ENCODE measurements around the gene PPP1R15A. TPM values are rescaled to one million over a fixed set of nuclear protein-coding genes. Genes with fewer than 3 reads are reported as not detected.

PPP1R15A gene
- total and polyA plus RNA-seq, 4 donors: 5.6 to 52.5 (median 11.3) TPM

DNA sequence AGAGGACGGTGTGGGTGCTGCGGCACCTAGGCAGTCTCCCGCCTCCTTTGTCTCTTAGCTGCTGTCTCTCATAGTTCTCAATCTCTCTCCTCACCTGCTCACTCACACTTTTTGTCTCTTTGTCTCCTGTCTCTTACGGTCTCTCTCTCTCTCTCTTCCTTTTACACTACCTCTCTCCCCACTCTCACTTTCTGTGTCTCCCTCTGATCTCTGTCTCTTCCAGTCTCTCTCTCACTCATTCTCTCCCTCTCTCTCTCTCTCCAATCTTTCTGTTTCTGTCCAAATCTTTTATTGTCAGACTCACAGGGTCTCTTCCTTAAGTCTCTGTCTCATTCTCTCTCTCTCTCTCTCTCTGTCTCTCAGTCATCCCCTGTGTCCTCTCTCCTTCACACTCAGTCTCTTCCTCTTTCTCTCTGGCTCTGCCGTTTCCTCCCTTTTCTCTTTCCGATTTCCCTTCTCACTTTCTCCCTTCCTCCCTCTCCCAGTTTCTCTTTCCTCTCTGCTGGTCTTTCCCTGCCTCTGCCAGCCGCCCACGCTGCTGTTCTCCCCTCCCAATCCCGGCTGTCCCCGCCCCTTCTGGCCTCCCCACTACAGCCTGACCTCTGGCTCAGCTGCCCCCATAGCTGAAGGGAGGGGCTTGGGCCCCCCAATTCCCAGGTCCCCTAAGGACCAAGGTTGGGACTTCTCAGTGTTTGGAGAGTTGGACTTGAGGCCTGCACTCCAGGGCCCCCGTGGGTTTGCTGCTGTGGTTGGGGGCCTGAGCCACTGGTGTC lies 3.9 kb upstream of the PPP1R15A start, which contains the start of gene PLEKHA4:
PLEKHA4 (minus strand) TSS at position 504 of the 773 bp plus-strand sequence. CDS start 997 bp downstream, outside the sequence.
- peak within 1 kb of the TSS; percentile 83 to 89 for H3K9ac ChIP-seq (ENCODE audit: low read depth in 1 of 2, low read length in 2 of 2)
- no peaks in the 10 kb centered on the region for H3K27me3 ChIP-seq (ENCODE audit: control insufficient read depth in 4 of 4, insufficient read depth in 4 of 4, low read length in 3 of 4)
- no peaks in the 10 kb centered on the region for H3K9me3 ChIP-seq (ENCODE audit: control insufficient read depth in 4 of 4, low read length in 3 of 4)
- TF ChIP-seq, protein P1, sequence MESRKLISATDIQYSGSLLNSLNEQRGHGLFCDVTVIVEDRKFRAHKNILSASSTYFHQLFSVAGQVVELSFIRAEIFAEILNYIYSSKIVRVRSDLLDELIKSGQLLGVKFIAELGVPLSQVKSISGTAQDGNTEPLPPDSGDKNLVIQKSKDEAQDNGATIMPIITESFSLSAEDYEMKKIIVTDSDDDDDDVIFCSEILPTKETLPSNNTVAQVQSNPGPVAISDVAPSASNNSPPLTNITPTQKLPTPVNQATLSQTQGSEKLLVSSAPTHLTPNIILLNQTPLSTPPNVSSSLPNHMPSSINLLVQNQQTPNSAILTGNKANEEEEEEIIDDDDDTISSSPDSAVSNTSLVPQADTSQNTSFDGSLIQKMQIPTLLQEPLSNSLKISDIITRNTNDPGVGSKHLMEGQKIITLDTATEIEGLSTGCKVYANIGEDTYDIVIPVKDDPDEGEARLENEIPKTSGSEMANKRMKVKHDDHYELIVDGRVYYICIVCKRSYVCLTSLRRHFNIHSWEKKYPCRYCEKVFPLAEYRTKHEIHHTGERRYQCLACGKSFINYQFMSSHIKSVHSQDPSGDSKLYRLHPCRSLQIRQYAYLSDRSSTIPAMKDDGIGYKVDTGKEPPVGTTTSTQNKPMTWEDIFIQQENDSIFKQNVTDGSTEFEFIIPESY (IDR thresholded peaks at IDR 0.05): no peak
- TF ChIP-seq, protein P2, sequence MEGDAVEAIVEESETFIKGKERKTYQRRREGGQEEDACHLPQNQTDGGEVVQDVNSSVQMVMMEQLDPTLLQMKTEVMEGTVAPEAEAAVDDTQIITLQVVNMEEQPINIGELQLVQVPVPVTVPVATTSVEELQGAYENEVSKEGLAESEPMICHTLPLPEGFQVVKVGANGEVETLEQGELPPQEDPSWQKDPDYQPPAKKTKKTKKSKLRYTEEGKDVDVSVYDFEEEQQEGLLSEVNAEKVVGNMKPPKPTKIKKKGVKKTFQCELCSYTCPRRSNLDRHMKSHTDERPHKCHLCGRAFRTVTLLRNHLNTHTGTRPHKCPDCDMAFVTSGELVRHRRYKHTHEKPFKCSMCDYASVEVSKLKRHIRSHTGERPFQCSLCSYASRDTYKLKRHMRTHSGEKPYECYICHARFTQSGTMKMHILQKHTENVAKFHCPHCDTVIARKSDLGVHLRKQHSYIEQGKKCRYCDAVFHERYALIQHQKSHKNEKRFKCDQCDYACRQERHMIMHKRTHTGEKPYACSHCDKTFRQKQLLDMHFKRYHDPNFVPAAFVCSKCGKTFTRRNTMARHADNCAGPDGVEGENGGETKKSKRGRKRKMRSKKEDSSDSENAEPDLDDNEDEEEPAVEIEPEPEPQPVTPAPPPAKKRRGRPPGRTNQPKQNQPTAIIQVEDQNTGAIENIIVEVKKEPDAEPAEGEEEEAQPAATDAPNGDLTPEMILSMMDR (IDR thresholded peaks at IDR 0.05; ENCODE audit: low read depth, low read length, missing input control): no peak
- TF ChIP-seq JUND (IDR thresholded peaks at IDR 0.05) (no peak), GABPA (IDR thresholded peaks at IDR 0.05 in 1 of 2, conservative IDR thresholded peaks at IDR 0.05 in 1 of 2) (no peak), RXRA (IDR thresholded peaks at IDR 0.05) (peak; percentile 34 to 55), FOXA1 (IDR thresholded peaks at IDR 0.05) (no peak), SP1 (IDR thresholded peaks at IDR 0.05) (peak; percentile 67), HNF4A (conservative IDR thresholded peaks at IDR 0.05) (peak in 1 of 2 donors; percentile 21), FOXA2 (IDR thresholded peaks at IDR 0.05) (no peak), RAD21 (IDR thresholded peaks at IDR 0.05) (peak in 1 of 2 donors; percentile 22), NR2F2 (IDR thresholded peaks at IDR 0.05) (peak; percentile 35), TAF1 (conservative IDR thresholded peaks at IDR 0.05) (no peak), EGR1 (IDR thresholded peaks at IDR 0.05; ENCODE audit: low read depth in 2 of 2) (peak; percentile 99 to 100), YY1 (IDR thresholded peaks at IDR 0.05) (peak; percentile 58), HNF4G (IDR thresholded peaks at IDR 0.05) (no peak)
- TF ChIP-seq, protein P3, sequence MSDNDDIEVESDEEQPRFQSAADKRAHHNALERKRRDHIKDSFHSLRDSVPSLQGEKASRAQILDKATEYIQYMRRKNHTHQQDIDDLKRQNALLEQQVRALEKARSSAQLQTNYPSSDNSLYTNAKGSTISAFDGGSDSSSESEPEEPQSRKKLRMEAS (IDR thresholded peaks at IDR 0.05): peak; percentile 62
- TF ChIP-seq, protein P4, sequence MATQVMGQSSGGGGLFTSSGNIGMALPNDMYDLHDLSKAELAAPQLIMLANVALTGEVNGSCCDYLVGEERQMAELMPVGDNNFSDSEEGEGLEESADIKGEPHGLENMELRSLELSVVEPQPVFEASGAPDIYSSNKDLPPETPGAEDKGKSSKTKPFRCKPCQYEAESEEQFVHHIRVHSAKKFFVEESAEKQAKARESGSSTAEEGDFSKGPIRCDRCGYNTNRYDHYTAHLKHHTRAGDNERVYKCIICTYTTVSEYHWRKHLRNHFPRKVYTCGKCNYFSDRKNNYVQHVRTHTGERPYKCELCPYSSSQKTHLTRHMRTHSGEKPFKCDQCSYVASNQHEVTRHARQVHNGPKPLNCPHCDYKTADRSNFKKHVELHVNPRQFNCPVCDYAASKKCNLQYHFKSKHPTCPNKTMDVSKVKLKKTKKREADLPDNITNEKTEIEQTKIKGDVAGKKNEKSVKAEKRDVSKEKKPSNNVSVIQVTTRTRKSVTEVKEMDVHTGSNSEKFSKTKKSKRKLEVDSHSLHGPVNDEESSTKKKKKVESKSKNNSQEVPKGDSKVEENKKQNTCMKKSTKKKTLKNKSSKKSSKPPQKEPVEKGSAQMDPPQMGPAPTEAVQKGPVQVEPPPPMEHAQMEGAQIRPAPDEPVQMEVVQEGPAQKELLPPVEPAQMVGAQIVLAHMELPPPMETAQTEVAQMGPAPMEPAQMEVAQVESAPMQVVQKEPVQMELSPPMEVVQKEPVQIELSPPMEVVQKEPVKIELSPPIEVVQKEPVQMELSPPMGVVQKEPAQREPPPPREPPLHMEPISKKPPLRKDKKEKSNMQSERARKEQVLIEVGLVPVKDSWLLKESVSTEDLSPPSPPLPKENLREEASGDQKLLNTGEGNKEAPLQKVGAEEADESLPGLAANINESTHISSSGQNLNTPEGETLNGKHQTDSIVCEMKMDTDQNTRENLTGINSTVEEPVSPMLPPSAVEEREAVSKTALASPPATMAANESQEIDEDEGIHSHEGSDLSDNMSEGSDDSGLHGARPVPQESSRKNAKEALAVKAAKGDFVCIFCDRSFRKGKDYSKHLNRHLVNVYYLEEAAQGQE (IDR thresholded peaks at IDR 0.05): peak; percentile 58
- TF ChIP-seq, protein P5, sequence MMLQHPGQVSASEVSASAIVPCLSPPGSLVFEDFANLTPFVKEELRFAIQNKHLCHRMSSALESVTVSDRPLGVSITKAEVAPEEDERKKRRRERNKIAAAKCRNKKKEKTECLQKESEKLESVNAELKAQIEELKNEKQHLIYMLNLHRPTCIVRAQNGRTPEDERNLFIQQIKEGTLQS (IDR thresholded peaks at IDR 0.05): no peak
- H3K4me1 ChIP-seq (ENCODE audit: control insufficient read depth in 4 of 4, insufficient read depth in 4 of 4, low read length in 3 of 4): peaks cover 5 to 9% (median 9%) of the 10 kb centered on the region in 4 donors
- peaks cover 0 to 6% (median 0%) of the 10 kb centered on the region in 4 donors for H3K36me3 ChIP-seq (ENCODE audit: control insufficient read depth in 4 of 4, insufficient read depth in 3 of 4, low read depth in 1 of 4, low read length in 3 of 4)
- 18% methylated on average over 11 of the region's 11 CpGs for WGBS
- DNase-seq (ENCODE audit: low spot score): no peak
- H3K4me3 ChIP-seq (ENCODE audit: low read depth in 1 of 3, low read length in 3 of 3): peak within 1 kb of the TSS; percentile 55 to 71 (median 67)
- peak within 1 kb of the TSS; percentile 94 to 95 for H3K27ac ChIP-seq (ENCODE audit: low read depth in 1 of 2, low read length in 2 of 2)

Measured in liver (tissue), 9 donors.